Measurements from ENCODE around the gene LARP6. TPM values are rescaled to one million over a fixed set of nuclear protein-coding genes. Genes with fewer than 3 reads are reported as not detected.

Gene LARP6
- total and polyA plus RNA-seq, 2 donors from 2014 or later = 21.0 to 62.8 TPM

DNA sequence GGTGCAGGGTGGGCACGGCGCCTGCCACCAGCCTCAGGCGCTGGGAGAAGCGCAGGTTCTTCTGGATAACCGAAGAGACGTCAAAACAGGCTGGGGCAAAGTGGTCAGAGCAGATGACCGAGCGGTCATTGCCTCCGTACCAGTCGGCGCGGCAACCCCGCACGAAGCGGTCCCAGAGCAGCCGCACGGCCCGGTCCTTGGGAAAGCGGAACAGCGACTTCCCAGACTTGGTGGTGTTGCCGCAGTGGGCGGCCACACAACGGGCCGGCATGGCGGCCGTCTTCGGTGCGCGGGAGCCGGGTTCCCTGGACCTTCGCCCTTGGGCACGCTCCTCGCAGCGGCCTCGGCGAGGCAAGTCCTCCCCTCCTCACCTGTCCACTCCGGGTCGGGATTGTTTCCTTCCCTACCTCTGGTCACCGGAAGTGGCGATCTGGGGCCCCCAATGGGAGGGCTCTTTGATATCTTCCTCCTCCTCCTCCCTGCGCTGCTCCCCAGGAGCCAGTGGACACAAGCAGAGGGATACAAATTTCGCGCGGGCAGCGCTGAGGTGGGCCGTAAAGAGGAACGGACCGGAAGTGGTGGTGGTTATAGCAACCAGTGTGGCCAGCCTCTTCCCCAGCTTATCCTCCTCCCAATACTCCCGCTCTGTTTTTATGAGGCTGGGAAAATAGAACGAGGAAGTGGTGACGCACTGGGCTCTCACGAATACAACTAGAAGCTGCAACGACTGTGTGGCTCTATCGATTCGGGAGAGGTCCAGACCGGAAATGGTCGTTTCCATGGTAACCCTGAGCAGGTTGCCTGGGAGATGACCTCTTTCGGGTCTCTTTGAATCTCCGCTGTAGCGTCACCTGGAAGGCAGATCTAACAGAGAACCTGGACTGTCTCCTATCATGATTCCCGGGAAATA, 38.3 kb upstream of the LARP6 start, which contains the start of the genes LRRC49 and THAP10:
Gene LRRC49 (plus strand): TSS at position 825 of the 910 bp plus-strand sequence. CDS start 69 bp downstream, at position 894.
Gene THAP10 (minus strand): TSS at position 432 of the 910 bp plus-strand sequence. CDS start 161 bp downstream, at position 271.
- peak; percentile 93 to 97 (median 95) for DNase-seq
- H3K27ac ChIP-seq (ENCODE audit: low read depth in 2 of 2, low read length in 2 of 2) = peak within 1 kb of the TSS; percentile 63 to 88
- H3K9ac ChIP-seq (ENCODE audit: low read length in 3 of 3) = peak within 1 kb of the TSS; percentile 11 to 95 (median 72)
- H3K27me3 ChIP-seq (ENCODE audit: control insufficient read depth, insufficient read depth, low read length) = no peaks in the 10 kb centered on the region
- H3K9me3 ChIP-seq (ENCODE audit: control insufficient read depth in 2 of 3, insufficient read depth in 1 of 3, low read length in 3 of 3) = no peaks in the 10 kb centered on the region
- no peak for FAIRE-seq
- H3K36me3 ChIP-seq (ENCODE audit: control insufficient read depth in 2 of 3, insufficient read depth in 3 of 3, low read length in 3 of 3) = no peaks in the 10 kb centered on the region
- H3K4me1 ChIP-seq (ENCODE audit: control insufficient read depth in 2 of 3, insufficient read depth in 2 of 3, low read depth in 1 of 3, low read length in 3 of 3) = peaks cover 0 to 10% (median 4%) of the 10 kb centered on the region in 3 donors
- intact Hi-C loops (cut with DNase I) = no loop called here
- peak within 1 kb of the TSS; percentile 96 to 99 (median 97) for H3K4me3 ChIP-seq (ENCODE audit: low read length in 3 of 3)
- TF ChIP-seq, protein P1, sequence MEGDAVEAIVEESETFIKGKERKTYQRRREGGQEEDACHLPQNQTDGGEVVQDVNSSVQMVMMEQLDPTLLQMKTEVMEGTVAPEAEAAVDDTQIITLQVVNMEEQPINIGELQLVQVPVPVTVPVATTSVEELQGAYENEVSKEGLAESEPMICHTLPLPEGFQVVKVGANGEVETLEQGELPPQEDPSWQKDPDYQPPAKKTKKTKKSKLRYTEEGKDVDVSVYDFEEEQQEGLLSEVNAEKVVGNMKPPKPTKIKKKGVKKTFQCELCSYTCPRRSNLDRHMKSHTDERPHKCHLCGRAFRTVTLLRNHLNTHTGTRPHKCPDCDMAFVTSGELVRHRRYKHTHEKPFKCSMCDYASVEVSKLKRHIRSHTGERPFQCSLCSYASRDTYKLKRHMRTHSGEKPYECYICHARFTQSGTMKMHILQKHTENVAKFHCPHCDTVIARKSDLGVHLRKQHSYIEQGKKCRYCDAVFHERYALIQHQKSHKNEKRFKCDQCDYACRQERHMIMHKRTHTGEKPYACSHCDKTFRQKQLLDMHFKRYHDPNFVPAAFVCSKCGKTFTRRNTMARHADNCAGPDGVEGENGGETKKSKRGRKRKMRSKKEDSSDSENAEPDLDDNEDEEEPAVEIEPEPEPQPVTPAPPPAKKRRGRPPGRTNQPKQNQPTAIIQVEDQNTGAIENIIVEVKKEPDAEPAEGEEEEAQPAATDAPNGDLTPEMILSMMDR (IDR thresholded peaks at IDR 0.05; ENCODE audit: borderline replicate concordance, extremely low read depth, insufficient read depth) = no peak

DNA sequence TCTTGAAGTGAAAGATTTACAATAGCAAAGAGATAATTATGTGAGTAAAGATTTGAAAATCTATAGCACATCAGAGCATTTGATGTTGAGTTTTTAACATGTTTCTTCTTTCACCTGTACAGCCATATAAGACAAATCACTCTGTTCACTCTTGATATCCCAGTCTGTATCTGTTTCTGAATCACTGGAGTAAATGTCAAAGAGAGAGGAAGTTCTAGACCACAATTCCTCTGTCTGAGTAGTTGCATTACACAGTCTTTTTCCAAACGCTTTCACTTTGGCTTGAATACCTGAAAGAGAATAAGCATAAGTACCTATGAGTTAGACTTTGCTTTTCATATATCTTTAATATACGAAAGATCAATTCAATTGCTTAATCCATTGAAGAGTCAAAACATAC, 28.4 kb upstream of the LARP6 start:
- TF ChIP-seq, protein P1 (IDR thresholded peaks at IDR 0.05; ENCODE audit: borderline replicate concordance, extremely low read depth, insufficient read depth) = no peak
- H3K4me3 ChIP-seq (ENCODE audit: low read length in 3 of 3) = no peak overlapping the region
- H3K9me3 ChIP-seq (ENCODE audit: control insufficient read depth in 2 of 3, insufficient read depth in 1 of 3, low read length in 3 of 3) = no peaks in the 10 kb centered on the region
- H3K27me3 ChIP-seq (ENCODE audit: control insufficient read depth, insufficient read depth, low read length) = no peaks in the 10 kb centered on the region
- no peaks in the 10 kb centered on the region for H3K4me1 ChIP-seq (ENCODE audit: control insufficient read depth in 2 of 3, insufficient read depth in 2 of 3, low read depth in 1 of 3, low read length in 3 of 3)
- no peaks in the 10 kb centered on the region for H3K36me3 ChIP-seq (ENCODE audit: control insufficient read depth in 2 of 3, insufficient read depth in 3 of 3, low read length in 3 of 3)
- intact Hi-C loops (cut with DNase I) = no loop called here
- no peak overlapping the region for H3K27ac ChIP-seq (ENCODE audit: low read depth in 2 of 2, low read length in 2 of 2)
- no peak for DNase-seq
- H3K9ac ChIP-seq (ENCODE audit: low read length in 3 of 3) = no peak overlapping the region
- FAIRE-seq = no peak

DNA sequence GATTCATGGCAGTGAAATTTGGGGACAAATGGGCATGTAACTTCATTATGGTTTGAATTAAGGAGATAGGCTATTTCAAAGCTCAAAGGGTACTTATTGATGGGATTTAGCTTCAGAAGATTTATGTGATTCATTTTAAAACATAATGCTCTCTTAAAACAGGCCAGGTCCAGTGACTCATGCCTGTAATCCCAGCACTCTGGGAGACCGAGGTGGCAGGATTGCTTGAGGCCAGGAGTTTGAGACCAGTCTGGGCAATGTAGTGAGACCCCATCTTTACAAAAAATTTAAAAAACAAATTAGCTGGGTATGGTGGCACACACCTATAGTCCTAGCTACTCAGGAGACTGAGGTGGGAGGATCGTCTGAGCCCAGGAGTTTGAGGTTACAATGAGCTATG, 26.8 kb upstream of the LARP6 start:
- intact Hi-C loops (cut with DNase I) = no loop called here
- FAIRE-seq (no peak), DNase-seq (no peak)
- Histone ChIP-seq H3K27ac (ENCODE audit: low read depth in 2 of 2, low read length in 2 of 2) (no peak overlapping the region), H3K9me3 (ENCODE audit: control insufficient read depth in 2 of 3, insufficient read depth in 1 of 3, low read length in 3 of 3) (no peaks in the 10 kb centered on the region), H3K36me3 (ENCODE audit: control insufficient read depth in 2 of 3, insufficient read depth in 3 of 3, low read length in 3 of 3) (no peaks in the 10 kb centered on the region), H3K4me3 (ENCODE audit: low read length in 3 of 3) (no peak overlapping the region), H3K27me3 (ENCODE audit: control insufficient read depth, insufficient read depth, low read length) (no peaks in the 10 kb centered on the region), H3K9ac (ENCODE audit: low read length in 3 of 3) (no peak overlapping the region), H3K4me1 (ENCODE audit: control insufficient read depth in 2 of 3, insufficient read depth in 2 of 3, low read depth in 1 of 3, low read length in 3 of 3) (no peaks in the 10 kb centered on the region)
- TF ChIP-seq, protein P1 (IDR thresholded peaks at IDR 0.05; ENCODE audit: borderline replicate concordance, extremely low read depth, insufficient read depth) = no peak
